ENCODE data around the gene TRAK2. TPM values are rescaled to one million over a fixed set of nuclear protein-coding genes. Genes with fewer than 3 reads are reported as not detected.
A peak's percentile ranks its signal among the peaks of the same experiment; 100 is the strongest.
"Not testable (repeated sequence)": the region's sequence is repeated elsewhere in the genome, so short reads cannot be mapped to it uniquely, and the experiment has no call there.

TRAK2 gene
- total RNA-seq, result 42.7 TPM

GRCh38 chr2:201451292-201452057 is at the start of gene TRAK2, which contains the start of gene STRADB:
TRAK2 (minus strand) TSS chr2:201451458; CDS start chr2:201420507, 30,951 bp downstream.
STRADB (plus strand) TSS chr2:201451740; CDS start chr2:201454841, 3,101 bp downstream.
- DNase-seq (ENCODE audit: low spot score), result peak; percentile 94

DNA sequence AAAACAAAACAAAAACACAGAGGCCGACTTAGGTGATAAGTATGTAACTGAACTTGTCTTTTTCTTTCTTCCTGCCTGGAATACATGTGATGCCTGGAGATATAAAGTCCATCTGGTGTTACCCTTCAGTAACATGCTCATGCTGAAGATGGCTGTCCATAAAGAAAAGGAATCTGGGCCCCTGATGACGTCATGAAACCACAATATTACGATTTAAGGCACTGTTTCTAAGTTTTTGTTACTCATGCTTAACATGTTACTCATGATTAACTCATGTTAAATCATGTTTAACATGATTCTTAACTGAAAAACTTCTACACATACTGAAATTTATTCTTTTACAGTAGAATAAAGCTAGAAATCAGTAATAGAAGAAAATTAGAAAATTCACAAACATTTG is 49.3 kb upstream of the TRAK2 start:
- no peak for DNase-seq (ENCODE audit: low spot score)

DNA sequence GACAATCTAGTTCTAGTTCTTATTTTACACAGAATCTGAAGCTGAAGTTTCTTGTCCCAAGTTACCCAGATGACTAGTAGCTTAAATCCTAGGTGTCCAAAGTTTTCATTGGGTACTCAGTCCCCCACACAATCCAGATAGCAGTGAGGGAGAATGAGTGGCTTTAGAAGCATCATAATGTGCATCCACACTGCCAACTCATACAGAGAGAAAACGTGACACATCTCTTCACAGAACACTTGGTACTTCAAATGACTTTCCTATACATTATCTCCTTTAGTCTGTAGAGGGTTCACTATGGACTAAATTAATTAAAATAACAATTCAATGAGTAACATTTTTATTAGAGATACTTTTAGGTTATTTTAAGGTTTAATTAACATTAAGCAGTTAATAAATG is 45.5 kb upstream of the TRAK2 start:
- DNase-seq (ENCODE audit: low spot score), result no peak

DNA sequence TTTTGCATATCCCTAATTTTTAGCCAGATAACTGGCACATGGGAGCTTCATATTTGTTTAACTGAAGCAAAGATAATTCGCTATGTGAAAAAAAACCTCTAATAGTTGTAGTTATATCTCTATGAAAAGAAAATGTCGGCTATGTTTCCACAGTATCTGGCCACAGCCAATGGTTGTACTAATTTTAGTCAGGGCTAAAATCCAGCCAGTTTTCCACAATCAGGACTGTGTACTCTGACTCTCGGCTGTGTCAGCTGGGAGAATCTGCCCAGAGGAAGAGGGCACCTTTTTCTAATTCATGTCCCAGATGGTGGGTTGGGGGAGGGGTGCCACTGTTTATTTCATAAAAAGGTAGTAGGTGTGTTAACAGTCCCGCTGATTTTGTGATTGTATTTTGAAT is 39.0 kb upstream of the TRAK2 start:
- DNase-seq (ENCODE audit: low spot score), result no peak

GRCh38 chr2:201484805-201485204 is 33.5 kb upstream of the TRAK2 start:
- no peak for DNase-seq (ENCODE audit: low spot score)

- not testable (repeated sequence) for DNase-seq (ENCODE audit: low spot score)
These were observed 32.5 kb upstream of the TRAK2 start for GRCh38 chr2:201483758-201484157.

DNA sequence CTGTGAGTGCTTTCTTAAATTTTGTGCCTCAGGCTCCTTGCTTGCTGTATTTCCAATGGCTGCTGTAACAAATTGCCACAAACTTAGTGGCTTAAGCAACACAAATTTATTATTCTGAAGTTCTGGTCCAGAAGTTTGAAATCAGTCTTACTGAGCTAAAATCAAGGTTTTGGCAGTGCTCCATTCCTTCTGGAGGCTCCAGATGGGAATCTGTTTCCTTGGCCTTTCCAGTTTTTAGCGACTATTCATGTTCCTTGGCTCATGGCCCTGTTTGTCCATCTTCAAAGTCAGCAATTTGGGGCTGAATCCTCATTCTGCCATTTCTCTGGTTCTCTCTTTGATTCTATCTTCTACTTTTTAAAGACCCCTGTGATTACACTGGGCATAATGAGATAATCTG is 32.1 kb upstream of the TRAK2 start:
- DNase-seq (ENCODE audit: low spot score), result no peak

- no peak for DNase-seq (ENCODE audit: low spot score)
These were observed 31.3 kb upstream of the TRAK2 start for GRCh38 chr2:201482543-201482942.

- no peak for DNase-seq (ENCODE audit: low spot score)
These were observed 21.2 kb upstream of the TRAK2 start for GRCh38 chr2:201472411-201472810.

GRCh38 chr2:201471732-201472393 is 20.6 kb upstream of the TRAK2 start:
- DNase-seq (ENCODE audit: low spot score), result no peak

DNA sequence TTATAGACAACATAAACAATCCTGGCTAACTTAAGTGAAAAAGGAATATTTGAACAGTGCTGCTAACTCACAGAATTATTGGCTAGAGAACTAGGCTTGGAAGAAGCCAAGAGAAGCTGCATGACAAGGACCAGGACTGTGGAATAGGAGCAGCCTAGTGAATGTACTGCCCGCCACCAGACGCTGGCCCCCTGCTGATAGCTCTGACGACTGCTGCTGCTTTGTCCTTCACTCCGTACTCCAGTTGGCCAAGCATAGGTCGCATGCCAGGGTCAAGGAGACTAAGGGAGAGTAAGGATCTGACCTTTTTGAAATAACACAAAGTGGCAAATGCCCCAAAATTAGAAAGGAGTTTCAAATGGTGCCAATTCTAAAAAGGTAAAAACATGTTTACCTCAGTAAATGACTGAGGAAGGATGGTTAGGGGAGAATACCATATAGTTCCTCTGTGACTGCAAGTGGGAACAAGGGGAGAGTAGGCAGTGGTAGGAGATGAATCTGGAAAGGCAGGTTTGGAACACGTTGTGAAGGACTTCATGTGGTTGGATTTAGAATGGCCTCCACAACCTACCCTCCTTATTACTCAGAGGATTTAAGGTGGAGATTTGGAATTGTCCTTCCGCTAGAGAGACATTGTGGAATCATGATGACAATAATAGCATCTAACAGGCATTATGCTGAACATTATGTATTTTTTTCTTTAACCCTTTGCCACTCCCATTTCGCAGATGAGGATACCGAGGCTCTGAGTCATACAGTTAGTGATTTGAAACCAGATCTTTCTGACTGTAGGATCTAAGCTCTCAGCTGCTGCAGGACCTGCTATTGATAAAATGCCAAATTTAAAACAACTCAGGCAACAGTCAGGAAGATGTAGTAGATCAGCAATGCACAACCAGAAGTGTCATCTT is 19.8 kb upstream of the TRAK2 start:
- DNase-seq (ENCODE audit: low spot score), result no peak

- DNase-seq (ENCODE audit: low spot score), result no peak
These were observed 16.4 kb upstream of the TRAK2 start for GRCh38 chr2:201467666-201468065.

DNA sequence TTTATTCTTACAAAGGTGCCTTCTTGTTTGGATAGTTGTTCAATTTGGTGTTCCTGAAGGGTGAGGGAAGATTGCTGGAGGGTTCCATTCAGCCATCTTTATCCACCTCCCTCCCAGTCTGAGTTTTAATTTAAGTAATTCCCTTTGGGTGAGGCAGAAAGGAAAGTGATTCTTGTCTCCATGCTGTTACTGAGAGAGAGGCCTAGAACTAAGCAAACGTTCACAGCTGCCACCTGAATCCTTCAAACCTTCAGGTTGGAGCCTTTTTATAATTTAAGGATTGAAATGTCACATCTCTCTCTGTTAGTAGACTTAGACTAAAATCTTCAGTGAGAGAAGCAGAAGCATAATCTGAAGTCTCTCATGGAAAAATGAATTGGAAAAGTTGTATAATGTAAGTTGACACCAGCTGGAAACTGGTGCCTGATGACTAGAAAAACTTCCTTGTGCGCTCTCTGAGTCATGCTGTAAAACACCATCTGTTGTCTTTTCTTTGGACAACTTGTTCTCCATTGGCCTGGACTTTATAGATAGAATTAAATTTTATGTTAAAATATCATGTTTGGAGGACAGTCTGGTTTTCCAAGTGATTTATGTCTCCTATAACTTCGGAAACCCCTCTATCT is 14.9 kb upstream of the TRAK2 start:
- DNase-seq (ENCODE audit: low spot score), result no peak

DNA sequence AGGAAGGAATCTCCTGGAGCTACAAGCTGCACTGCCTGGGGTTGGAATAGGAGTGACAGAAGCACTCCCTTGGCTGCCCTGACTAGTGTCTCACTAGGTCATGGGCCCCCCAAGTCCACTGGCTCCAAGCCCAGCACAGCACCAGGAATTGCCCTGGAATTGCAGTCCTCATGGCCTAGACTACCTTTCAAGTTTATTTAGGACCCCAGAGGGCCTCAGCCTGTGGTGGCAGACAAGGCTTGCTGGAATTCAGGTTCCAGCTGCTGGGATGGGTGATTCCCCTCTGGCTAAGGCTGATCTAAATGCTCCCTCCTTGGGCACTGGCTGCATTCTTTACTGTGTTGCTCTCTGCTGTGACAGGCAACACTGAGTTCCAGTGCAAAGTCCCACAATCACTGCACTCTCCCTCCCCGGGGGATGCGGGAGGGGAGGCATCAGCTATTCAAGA is 14.3 kb upstream of the TRAK2 start:
- no peak for DNase-seq (ENCODE audit: low spot score)

DNA sequence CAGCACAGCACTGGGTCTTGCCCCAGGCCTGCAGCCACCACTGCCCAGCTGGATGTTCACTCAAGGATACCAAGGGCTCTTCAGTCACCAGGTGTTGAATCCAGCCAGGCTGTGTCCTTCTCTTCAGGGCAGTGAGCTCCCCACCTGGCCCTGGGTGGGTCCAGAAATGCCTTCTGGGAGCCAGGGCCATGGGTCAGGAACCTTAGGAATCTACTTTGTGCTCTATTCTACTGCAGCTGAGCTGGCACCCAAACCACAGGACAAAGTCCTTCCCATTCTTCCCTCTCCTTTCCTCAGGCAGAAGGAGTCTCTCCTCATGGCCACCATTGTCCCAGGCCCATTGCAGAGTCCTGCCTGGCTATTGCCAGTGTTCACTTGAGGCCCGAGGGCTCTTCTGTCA is 13.3 kb upstream of the TRAK2 start:
- no peak for DNase-seq (ENCODE audit: low spot score)

- no peak for DNase-seq (ENCODE audit: low spot score)
These were observed 9.3 kb upstream of the TRAK2 start for GRCh38 chr2:201460532-201460931.

DNA sequence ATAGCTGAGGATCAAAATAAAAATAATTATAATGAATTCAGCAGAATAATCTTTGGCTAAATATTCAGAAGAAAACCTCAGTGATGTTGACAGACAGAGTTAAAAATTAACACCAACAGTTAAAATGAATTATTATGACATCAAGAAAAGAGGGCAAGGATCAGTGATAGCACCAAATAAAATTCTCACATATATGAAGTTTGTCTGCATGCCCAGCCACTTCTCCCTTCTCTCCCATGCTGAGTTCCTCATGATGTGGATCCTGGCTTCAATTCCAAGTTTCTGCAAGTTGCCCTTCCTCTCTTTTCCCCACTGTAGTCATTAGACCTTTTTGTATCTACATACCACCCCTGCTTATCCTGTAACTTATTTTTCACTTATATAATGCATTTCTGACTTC is 7.1 kb upstream of the TRAK2 start:
- no peak for DNase-seq (ENCODE audit: low spot score)

DNA sequence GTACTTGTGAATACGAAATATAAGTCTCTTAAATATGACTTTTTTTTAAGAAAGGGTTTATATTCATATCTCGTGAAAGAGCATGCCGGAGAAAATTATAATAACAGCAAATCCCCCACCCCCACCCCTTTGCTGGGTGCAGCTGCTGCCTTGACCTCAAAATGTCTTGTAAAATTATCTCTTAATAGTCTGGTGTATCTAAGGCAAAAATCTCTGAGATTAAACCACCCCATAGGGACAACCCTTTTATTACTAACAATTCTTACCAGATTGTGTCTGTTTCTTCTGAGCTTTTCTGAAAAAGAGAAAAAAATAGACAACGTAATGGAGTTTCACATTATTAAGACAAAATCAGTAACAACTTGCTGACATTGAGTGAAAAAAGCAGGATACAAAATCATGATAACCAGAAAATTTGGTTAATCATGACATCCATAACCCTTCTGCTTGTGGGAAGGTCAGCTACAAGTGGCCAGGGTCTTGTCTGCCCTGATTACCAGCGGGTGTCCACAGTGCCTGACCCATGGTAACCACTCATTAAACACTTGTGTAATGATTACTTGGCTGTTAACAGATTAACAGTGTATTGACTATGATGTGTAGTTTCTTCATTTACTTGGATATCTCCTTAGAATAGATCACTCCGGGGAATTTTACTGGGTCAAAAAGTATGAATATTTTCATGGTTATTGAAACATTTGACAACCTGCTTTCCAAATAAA is 1.8 kb upstream of the TRAK2 start:
- DNase-seq (ENCODE audit: low spot score), result no peak

- DNase-seq (ENCODE audit: low spot score), result no peak
These were observed 1.0 kb upstream of the TRAK2 start for GRCh38 chr2:201452058-201452921.

- no peak for DNase-seq (ENCODE audit: low spot score)
These were observed 335 bp downstream of the TRAK2 start for GRCh38 chr2:201450954-201451291.

All from ureter (tissue), 1 donor.